HG03039 (cell line): ENCODE measurements around the gene ROPN1B.

Experiments
- ATAC-seq: cut with Tn5 transposase; IDR thresholded peaks from one replicate; pipeline ENCODE4 v1.9.1; 2021; ENCODE audit warnings: mild to moderate bottlenecking, moderate library complexity; ENCODE audit not compliant: unreplicated experiment

Gene ROPN1B

DNA sequence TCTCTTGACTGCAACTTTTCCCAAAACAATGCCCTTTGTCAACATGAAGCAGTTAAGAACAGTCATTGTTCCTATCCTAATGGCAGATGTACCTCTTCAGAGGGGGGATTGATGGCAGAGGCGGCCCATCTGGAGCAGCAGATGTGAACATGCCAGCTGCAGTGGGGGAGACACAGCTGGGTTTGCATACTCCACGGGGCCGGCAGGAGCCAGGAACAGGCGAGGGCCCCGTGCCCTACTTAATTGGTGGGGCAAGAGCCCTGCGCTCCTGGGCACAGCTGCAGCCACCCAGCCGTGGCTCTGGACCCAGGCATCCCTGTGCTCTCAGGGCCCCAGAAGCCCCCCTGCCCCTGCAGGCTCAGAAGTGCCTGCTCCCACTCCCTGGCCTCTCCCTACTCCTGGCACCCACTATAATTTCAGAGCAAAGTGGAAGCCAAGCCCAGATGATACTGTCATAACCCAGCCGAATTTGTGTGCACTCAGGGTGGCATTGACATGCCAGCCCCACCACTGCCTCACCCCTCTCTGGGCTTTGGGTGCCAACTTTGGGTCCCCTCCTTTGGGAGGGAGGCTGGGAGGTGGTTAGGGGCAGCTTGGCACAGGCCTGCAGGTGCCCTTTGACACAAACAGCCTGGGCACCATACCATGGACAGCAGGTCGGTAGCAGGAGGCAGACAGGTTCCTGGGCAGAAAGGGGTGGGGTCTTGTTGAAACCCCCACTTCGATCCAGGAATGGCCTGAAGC is 34.6 kb downstream of the ROPN1B start:
- ATAC-seq = no peak

DNA sequence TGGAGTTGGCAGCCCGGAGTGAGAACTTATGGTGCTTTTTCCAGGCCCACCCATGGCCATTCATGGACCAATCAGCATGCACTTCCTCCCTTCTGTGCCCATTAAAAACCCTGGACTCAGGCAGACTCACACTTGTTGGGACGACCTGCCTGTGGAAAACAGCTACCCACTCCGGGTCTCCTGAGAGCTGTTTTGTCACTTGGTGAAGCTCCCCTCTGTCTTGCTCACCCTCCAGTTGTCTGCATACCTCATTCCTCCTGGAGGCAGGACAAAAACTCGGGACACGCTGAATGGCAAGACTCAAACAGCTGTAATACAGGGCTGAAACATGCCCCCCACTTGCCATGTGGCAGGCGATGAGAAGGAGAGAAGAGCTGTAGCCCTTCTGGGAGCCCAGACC is 35.2 kb downstream of the ROPN1B start:
- no peak for ATAC-seq

DNA sequence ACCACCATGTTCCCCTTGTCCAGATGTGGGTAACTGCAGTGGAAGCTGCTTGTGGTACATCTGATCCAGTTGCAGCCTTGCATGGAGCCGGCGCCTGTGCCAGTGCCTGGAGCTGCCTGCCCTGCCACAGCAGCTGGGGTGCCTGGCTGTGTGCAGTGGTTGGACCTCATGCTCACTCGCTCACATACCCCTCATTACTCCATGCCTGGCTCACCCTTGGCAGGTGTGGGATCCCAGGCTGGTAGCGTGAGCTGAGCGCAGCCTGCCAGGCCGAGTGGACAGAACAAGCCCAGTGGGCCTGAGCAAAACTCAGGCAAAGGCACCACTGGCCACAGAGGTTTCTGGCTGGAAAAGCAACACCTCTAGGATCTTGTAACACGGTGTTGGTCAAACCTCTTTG is 35.7 kb downstream of the ROPN1B start:
- ATAC-seq = no peak

DNA sequence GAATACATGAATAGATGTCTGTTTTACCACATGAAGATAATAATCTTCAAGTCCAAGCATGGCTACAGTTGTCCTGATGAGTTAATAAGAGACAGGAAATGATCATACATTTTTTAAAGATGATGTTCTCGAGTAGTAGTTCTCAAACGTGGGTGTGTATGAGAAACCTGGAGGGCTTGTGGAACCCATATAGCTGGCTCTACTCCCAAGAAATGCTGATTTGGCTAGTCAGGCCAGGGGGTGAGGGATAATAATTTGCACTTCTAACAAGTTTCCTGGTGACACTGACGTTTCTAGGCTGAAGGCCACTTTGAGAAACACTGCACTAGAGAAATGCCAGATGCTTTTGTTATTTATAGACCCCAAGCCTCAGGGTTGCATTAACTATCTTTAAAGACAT is 37.0 kb downstream of the ROPN1B start:
- no peak for ATAC-seq

DNA sequence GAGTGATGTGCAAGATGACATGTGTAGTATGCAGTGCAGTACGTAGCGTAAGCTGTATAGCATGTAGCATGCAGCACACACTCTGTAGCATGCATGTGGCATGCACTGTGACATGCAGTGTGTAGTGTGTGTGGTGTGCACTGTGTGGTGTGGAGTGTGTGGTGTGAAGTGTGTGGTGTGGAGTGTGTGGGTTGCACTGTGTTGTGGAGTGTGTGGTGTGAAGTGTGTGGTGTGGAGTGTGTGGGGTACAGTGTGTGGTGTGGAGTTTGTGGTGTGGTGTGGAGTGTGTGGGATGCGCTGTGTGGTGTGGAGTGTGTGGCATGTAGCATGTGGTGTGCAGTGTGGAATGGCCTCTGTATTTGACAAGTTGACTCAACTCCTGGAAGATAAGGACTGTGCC is 39.2 kb downstream of the ROPN1B start:
- no peak for ATAC-seq

DNA sequence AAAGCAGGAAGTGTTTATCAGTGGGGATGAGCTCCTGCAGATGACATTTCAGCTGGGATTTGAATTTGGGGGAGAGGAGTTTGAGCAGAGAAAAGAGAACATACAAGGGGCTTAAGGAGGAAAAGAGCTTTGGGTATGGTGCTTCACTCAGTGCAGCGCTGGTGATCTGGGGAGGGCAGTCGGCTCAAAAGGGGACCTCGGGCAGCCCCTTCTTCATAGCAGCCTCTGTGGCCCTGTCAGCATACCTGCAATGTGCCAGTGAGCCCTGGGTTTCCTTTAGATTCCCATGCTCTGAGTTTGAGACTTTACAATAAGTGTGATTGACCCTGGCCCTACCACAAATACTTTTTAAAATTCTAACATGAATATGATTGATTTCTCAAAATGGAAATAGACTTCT is 40.2 kb downstream of the ROPN1B start:
- ATAC-seq = no peak

DNA sequence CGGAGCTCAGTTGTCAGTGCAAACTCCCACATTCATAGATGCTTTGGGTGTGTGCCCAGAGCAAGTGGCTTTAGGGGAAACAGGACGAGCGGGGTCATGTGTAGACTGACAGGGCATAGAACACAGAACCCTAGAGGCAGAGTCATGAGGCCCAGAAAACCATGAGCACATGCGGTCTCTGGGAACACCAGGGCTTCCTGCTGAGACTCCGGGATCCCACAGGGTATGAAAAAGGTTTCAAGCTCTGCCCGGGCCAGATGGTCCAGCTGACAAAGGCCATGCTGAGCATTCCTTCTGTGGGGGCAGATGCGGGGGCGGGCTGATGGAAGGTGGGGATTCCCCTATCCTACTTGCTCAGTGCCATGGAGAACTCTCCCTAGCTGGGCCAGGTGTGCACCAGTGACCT is 44.8 kb downstream of the ROPN1B start:
- ATAC-seq = no peak

DNA sequence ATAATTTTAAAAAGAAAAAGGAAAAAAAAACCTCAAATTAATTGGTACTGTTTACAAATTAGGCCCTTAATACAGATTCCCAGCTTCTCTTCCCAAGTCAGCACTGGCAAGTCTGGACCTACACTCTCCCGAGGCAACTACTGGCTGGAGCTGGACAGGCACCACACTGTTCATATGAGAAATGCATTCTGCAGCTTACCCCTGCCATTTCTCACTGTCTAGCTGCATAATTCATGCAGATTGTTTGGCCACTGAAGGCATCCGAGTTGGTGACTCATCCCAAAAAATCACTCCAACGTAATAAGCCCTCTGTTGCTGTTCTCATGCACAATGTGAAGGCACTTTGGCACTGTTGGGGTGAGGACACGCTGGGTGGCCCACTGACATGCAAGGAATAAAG is 45.3 kb downstream of the ROPN1B start:
- ATAC-seq = no peak

DNA sequence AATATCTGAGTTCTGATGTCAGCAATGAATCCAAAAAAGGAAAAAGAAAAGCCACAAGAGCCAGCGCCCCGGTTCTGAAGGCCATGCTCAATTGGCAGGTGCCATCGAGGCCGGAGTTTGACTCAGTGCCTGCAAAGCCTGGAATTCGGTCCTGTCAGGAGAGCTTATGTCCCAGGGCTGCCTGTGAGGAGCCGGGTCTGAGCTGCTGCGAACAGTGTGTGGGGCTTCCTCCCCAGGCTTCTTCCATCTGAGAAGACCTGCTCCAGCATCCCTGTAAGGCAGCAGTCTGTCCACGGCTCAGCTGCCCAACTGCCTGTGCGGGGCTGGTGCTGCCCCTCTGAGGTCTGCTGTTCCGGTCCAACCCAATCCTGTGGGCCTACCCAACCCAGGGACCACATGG is 46.1 kb downstream of the ROPN1B start:
- ATAC-seq = no peak

DNA sequence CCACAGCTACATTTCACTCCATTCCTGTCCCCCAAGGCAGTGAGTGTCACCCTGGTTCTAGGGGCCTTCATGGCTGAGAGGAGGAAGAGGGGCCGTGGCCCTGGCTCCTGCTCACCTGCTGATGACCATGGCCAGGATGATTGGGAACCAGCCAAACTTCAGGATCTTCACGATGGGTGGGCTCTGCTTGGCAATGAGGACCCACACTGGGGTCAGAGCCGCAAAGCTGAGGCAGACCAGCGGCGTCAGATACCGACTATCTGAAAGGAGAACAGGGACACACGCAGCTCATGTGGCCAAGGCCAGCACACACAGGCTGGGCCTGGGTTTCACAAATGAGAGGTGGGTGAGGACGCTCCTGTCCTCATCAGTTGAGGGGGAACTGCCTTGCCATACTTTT is 47.6 kb downstream of the ROPN1B start:
- no peak for ATAC-seq

DNA sequence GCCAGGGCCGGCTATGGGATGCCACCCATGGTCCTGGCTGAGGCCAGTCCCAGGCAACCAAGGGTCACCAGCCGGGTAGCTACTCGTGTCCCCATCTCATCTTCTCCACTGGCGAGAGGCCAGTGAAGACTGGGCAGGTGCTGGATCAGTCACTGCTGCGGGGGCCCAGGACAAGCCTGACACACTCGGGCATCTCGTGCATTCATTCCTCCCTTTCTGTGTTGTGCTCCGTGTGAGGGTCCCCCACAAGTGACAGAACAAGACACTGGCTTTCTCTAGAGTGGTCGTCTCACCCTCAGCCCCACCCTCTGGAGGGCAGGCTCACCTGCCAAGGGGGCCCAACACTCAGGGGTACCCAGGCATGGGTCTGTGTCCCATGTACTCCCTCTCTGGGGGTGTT is 48.4 kb downstream of the ROPN1B start:
- no peak for ATAC-seq

DNA sequence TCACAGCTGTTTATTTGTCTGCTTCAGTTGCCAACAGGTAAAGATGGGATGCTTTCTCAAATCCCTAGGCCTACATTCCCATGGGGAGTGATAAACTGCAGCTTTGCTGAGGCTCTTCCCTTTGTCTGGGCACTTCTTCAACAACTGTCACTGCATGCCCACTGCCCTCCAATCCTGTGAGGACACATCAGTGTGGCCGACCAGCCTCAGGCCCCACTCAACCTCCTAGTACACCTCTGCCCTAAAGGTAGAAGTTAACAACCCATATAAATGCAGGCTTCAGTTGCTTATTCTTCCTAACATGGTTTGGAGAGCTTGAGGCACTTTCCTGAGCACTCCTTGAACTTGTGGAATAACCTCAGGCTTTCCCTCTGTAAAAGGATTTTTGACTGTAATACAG is 49.6 kb downstream of the ROPN1B start:
- no peak for ATAC-seq

DNA sequence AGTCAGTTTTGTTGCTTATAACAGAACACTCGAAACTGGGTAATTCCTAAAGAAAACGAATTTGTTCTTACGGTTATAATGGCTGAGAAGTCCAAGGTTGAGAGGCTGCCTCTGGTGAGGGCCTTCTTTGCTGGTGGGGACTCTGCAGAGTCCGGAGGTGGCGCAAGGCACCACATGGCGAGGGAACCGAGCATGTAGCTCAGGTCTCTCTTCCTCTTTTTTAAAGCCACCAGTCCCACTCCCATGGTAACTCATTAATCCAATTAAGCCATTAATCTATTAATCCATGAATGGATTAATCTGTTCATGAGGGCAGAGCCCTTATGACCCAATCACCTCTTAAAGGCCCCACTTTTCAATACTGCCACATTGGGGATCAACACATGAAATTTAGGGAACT is 50.0 kb downstream of the ROPN1B start:
- ATAC-seq = no peak

DNA sequence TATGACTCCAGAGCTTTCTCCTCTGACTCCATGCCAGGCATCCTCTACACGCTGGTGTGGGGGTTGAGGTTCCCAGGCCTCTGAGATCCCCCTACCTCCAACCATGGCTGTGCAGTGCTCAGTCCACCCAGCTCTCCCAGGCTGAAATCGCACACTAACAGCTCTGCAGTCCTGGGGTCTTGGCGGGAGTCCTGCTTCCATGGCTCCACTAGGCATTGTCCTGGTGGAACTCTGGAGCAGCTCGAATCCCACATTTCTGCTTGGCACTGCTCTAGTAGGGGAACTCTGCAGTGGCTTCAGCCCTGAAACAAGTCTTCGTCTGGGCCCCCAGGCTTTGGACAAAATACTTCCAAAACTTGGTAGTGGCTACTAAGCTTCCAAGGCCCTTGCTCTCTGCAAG is 50.7 kb downstream of the ROPN1B start:
- ATAC-seq = no peak

DNA sequence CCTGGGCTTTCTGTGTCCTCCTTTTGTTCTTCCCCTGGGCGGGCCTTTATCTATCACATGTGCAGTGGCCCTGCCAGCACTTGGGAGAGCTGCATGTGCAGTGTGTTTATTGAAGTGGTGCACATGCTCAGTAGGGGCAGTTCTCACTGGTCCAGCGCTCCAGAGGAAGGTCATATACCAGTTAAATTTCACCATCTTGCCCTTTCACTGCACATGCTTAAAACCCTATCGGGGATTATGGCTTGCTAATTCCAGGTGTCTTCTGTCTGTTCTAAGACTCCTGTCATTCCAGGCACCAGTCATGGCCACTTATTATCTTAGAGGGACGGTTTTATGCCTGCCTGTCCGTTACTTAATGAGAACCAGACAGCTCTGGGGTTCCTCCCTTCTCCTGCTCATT is 52.2 kb downstream of the ROPN1B start:
- ATAC-seq = no peak

DNA sequence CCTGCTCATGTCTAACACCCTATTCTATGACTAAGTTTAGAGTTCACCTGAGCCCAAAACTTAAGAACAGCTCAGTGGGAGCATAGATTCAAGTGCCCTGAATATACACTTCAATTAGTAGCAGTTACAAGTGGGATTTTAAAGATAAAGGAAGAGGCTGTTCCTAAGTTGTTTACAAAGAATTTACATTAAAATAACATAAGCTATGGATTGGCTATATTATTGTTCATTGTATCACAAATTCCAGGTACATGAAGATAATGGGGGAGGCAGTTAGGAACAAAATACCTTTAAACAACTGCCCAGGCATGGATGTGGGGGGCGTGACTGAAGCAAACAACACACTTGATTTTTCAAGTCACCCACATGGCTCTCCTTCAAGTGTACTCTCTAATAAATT is 52.7 kb downstream of the ROPN1B start:
- ATAC-seq = no peak

DNA sequence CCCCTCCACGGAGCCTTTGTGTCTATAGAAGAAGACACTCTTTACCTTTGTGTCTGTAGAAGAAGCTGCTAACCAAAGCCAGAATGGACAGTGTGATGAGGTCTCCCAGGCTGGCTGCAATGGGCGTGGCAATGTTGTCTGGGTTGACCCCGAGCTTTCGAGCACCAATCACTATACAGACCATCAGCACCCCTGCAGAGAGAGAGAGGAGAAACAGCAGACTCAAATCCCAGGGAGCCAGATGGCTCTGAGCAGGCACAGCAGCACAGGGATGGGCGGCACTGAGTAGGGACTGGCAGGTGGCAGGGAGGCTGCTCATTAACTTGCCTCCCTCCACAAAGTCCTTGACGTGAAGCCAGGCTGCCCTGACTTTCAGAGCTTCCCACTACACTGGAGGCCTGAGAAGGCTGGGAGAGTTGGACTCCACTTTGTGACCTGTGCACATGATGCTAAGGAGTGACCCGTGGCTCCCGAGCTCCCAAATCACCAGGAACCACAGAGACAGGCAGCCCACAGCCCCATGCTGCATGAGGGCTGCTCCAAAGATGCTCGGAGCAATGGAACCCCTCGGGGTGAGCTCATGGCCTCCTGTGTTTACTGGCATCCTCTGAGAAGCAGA is 53.9 kb downstream of the ROPN1B start:
- no peak for ATAC-seq

DNA sequence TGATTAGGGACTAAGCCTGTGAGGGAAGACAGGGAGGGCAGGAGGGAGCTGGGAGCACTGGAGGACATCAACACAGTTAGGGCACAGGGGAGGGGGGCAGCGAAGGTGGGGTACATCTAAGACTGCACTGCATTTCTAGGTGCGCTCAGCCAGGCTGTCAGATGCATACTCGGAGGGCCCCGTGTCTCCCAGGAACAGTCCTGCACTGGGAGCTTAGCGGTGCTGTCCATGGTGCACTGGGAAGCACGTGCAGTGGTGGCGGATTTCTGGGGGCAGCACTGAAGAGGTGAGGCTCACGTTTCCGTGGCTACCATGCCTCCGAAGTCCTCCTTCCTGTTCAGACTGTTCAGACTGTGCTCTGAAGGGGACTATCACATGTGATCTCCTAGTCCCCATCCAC is 54.4 kb downstream of the ROPN1B start:
- no peak for ATAC-seq

DNA sequence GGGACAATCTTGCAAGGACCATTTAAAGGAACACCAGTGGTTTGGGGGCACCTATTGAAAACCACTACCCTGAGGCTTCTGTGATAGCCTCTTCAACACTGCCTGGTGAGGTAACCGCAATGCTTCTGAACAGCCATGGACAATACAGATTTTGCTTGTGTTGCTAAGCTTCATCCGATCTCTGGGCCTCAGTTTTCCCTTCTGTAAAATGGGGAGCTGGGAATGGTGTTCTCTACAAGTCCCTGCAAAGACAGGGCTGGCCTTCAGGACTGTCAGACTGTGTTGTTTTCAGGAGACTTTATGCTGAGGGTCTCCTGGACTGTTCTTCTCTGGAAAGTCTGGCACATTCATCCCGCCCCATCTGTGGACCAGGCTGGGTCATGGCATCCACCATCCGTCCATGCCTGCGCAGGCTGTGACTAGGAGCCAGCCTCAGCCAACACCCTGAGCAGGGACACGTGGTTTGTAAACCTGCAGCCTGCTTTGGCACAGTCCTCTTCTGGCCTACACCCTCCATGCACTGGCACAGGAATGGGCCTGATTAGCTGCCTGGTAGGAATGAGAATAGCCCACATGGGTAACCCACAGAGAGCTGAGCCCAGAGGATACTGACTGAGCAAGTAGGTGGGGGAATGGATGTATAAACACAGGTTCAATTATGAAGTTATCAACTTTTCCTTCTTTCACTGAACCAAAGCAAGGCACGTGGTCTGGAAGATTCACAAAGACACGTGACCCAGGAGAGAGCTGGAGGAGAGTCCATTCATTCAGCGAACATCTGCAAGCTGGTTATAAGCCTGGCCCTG is 55.3 kb downstream of the ROPN1B start:
- no peak for ATAC-seq

DNA sequence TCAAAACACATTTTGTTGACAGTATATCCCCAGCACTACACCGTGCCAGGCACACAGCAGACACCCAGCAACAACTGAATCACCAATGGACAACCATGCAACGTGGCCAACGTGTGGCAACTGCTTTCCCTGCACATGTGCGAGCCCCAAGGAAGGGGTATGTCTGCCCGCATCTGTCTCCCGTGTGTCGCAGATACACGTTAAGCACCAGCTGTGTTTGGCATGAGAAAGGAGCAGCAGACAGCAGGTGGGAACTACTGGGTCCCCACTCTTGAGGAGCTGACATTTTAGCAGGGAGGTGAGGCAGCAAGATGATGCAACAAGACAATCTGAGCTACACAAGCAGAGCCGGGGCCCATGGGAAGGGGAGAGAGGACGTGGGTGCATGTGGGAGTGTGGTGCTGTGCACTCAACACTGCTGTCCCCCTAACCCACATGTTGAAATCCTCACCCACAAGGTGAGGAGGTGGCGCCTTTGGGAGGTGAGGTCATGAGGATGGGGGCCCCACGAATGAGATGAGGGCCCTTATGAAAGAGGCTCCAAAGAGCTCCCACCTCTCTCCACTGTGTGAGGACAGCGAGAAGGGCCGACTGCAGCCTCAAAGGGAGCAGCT is 56.2 kb downstream of the ROPN1B start:
- no peak for ATAC-seq

DNA sequence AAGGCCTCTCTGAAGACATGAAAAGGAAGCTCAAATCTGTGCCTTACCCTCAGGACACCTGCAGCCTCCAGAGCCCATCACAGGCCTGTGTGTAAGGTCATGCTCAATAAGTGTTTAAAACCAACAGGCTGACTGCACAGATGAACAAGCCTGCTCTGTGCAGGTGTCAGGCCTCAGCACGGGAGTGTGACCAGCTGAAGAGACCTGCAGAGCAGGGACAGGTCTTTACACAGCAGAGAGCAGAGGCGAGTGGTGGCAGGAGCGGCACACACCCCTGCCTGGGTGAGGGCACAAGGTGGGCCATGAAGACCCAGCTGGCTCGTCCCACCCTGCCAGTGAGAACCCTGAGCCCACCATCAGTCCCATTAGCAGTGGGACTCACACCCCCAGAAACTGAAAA is 56.9 kb downstream of the ROPN1B start:
- ATAC-seq = no peak

DNA sequence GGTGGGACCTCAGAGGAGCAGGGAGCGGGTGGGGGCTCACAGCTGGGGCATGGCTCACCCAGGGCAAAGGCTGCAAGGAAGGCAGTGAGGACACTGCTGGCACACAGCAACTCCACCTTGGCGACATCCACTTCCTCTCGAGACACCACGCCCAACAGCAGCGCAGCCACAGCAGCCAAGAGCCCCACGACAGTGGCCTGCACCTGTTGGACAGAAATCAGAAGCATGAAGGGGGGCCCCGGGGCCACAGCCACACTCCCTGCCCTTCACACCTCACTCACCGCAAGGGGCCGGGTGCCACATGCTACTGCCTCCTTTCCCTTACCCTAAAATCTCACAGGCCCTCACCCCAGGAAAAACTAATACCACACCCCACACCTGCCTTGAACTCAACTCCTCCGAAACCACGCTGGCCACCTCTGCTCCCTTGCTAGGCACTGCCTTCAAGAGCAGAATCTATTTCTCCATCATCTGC is 57.3 kb downstream of the ROPN1B start:
- ATAC-seq = no peak
